Heart left ventricle (tissue), 16 donors: ENCODE measurements around the gene MED10. TPM values are rescaled to one million over a fixed set of nuclear protein-coding genes. Genes with fewer than 3 reads are reported as not detected.

Experiments
- ATAC-seq, 4 donors: fragments of 200-7000 bp; cut with Tn5 transposase; one replicate each; pipeline ENCODE4 v1.9.1; 2020 to 2022; ENCODE audit warnings: moderate library complexity in 4 of 4, mild to moderate bottlenecking in 3 of 4, moderate number of reproducible peaks in 1 of 4
- DNase-seq, 5 donors: peaks; one replicate each; pipeline ENCODE4 v3.0.0-alpha.2; 2020
- H3K27ac ChIP-seq, 12 donors: fragments of 200-600 bp; sonication (generic) in 4 of 12; one replicate each; pipeline versions ENCODE4 v1.5.0 to v1.8.0; 2016 to 2022; ENCODE audit warnings: mild to moderate bottlenecking in 2 of 12
- H3K27me3 ChIP-seq, 9 donors: fragments of 200-600 bp; sonication (generic) in 2 of 9; one replicate each; pipeline versions ENCODE4 v1.5.1 to v1.8.0; 2016 to 2022; ENCODE audit warnings: mild to moderate bottlenecking in 3 of 9
- H3K36me3 ChIP-seq, 9 donors: fragments of 200-600 bp; sonication (generic) in 2 of 9; one replicate each; pipeline versions ENCODE4 v1.5.0 to v1.8.0; 2018 to 2022; ENCODE audit warnings: mild to moderate bottlenecking in 2 of 9
- H3K4me1 ChIP-seq, 12 donors: fragments of 200-600 bp; sonication (generic) in 4 of 12; one replicate each; pipeline versions ENCODE4 v1.5.0 to v1.8.0; 2016 to 2022; ENCODE audit warnings: mild to moderate bottlenecking in 3 of 12
- H3K4me3 ChIP-seq, 12 donors: fragments of 200-600 bp; sonication (generic) in 4 of 12; one replicate each; pipeline versions ENCODE4 v1.5.0 to v1.8.0; 2017 to 2022; ENCODE audit warnings: mild to moderate bottlenecking in 9 of 12, moderate library complexity in 4 of 12
- H3K9me3 ChIP-seq, 12 donors: fragments of 200-600 bp; sonication (generic) in 4 of 12; one replicate each; pipeline versions ENCODE4 v1.5.0 to v1.8.0; 2016 to 2022; ENCODE audit warnings: mild to moderate bottlenecking in 1 of 12
- POLR2A ChIP-seq, 2 donors: fragments of 450-650 bp; IDR thresholded peaks; one replicate each; pipeline ENCODE4 v1.6.1; 2017; ENCODE audit warnings: antibody characterized with exemption in 2 of 2, mild to moderate bottlenecking in 2 of 2, moderate library complexity in 2 of 2
- WGBS, 4 donors: extraction: QIAGEN DNeasy Blood & Tissue Kit in 2 of 4; methylation state at CpG; one replicate each; pipeline versions ENCODE4 v1.1.5 to v1.1.7; 2013 to 2018; 5-methylcytosine and 5-hydroxymethylcytosine counted together
- intact Hi-C, 10 donors: fragments of 100-400 bp; cut with DNase I; formaldehyde crosslinking; loops; one replicate each; pipeline versions ENCODE4 v1.11.1 to v1.14.2; 2022
- polyA plus RNA-seq, 2 donors: library from polyadenylated mRNA; stranded (reverse); fragments of 200-250 nt; gene quantifications; one replicate each; pipeline ENCODE4 v1.2.3, GENCODE V29; 2013
- total RNA-seq, 9 donors: library from RNA; depleted of rRNA in 2 of 9; stranded (reverse); fragments of >200 nt in 2 of 9; fragmentation: NEBNext Ultra II Directional in 3 of 9; extraction: Animal tissue kit (Norgen Biotek cat#: 25700) in 3 of 9; gene quantifications; one replicate each; pipeline versions ENCODE4 v1.1.0 to v1.2.4, GENCODE V29; 2016 to 2023
- TF ChIP-seq, protein P1 (sequence below), 12 donors: fragments of 200-600 bp; sonication (generic) in 4 of 12; IDR thresholded peaks; one replicate each; pipeline versions ENCODE4 v1.5.0 to v1.8.0; 2018 to 2022; ENCODE audit warnings: antibody characterized with exemption in 12 of 12, mild to moderate bottlenecking in 5 of 12
- donor health status: ischemic (EF 13 %, LVEDD 7.1; RV severe dilation, severe dysfunction).
- donor health status: healthy with polysubstance abuse.
- donor health status: DM: no; HTN: yes; CAD: no.
- donor health status: DM: no; HTN: no; CAD: no.
- donor health status: ischemic (EF 25% LVEDD 6.9; RV normal size, moderate dysfunction).
- donor health status: ischemic (EF 25% LVEDD 5.7; RV mildly dilated, moderate dysfunction).
- donor health status: healthy.
- donor health status: DM: yes; HTN: yes; CAD: no.
- donor health status: ischemic (EF 35%, LVEDD 5.7; RV mildly dilated, moderate dysfunction).
- donor health status: nonischemic (EF 11% LVEDD 7.7; RV severe dilation, severe dysfunction).
- donor health status: DM: yes; HTN: yes; CAD: no.
- donor health status: PGD.
- donor health status: ischemic (EF 29% LVEDD 5.4; RV normal size, mild dysfunction).
- donor health status: nonischemic (EF 23%, LVEDD 6.1; RV moderate dilation, normal function).

Gene MED10
- total and polyA plus RNA-seq, 11 donors = 13.2 to 51.9 (median 23.9) TPM

DNA sequence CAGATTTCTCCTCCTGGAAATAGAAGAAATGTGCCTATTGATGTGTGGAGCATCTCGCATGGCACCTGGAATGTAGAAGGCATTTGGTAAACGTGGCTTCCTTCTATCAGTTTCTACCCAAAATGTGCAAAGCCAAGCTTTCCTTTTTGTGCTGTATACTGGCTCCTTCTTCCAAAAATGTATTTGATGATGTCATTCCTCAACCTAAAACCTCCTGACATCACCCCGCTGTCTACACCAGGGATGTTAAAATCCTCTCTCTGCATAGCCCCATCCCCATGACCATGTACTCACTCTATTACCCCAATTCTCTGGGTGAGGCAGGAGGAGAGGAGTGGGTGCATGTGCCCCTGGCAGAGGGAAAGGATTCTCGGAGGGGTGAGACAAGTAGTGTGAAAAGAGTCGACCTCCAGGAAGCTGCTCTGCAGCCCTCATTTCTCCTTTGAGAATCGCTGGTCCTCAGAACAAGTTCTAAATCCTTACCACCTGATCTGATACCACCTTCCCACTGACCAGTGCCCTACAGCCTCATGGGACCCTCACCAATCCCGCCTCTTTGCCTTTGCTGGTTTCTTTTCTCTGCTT lies 11.7 kb upstream of the MED10 start:
- Histone ChIP-seq H3K36me3 (no peaks in the 10 kb centered on the region), H3K9me3 (no peaks in the 10 kb centered on the region), H3K4me1 (no peaks in the 10 kb centered on the region), H3K27me3 (peaks cover 0 to 10% (median 0%) of the 10 kb centered on the region in 9 donors), H3K27ac (no peak overlapping the region), H3K4me3 (no peak overlapping the region)
- ATAC-seq (no peak), DNase-seq (no peak)
- 77 to 84% (median 83%) methylated on average over 7 of the region's 7 CpGs for WGBS, 4 donors
- intact Hi-C loops = no loop called here
- TF ChIP-seq POLR2A (IDR thresholded peaks at IDR 0.05) = no peak
- TF ChIP-seq, protein P1, sequence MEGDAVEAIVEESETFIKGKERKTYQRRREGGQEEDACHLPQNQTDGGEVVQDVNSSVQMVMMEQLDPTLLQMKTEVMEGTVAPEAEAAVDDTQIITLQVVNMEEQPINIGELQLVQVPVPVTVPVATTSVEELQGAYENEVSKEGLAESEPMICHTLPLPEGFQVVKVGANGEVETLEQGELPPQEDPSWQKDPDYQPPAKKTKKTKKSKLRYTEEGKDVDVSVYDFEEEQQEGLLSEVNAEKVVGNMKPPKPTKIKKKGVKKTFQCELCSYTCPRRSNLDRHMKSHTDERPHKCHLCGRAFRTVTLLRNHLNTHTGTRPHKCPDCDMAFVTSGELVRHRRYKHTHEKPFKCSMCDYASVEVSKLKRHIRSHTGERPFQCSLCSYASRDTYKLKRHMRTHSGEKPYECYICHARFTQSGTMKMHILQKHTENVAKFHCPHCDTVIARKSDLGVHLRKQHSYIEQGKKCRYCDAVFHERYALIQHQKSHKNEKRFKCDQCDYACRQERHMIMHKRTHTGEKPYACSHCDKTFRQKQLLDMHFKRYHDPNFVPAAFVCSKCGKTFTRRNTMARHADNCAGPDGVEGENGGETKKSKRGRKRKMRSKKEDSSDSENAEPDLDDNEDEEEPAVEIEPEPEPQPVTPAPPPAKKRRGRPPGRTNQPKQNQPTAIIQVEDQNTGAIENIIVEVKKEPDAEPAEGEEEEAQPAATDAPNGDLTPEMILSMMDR (IDR thresholded peaks at IDR 0.05) = no peak

DNA sequence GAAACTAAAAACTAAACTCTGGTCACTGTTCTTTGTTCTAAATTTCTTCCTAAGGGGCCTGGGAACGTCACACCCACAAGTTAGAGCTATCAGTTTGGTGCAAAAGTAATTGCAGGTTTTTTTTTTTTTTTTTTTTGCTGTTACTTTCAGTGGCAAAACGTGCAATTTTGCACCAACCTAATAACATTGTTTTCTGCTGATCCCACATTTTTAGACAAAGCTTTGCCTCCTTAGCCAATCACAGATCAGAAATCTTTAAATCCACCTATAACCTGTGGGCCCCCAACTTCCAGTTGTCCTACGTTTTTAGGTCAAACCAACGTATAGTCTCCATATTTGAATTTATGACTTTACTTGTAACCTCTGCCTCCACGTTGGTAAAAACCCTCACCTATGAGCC lies 11.1 kb upstream of the MED10 start:
- no peak overlapping the region for H3K4me3 ChIP-seq
- no peaks in the 10 kb centered on the region for H3K4me1 ChIP-seq
- intact Hi-C loops = no loop called here
- no peak overlapping the region for H3K27ac ChIP-seq
- DNase-seq (no peak), ATAC-seq (no peak)
- TF ChIP-seq, protein P1 (IDR thresholded peaks at IDR 0.05) = no peak
- no peak for TF ChIP-seq POLR2A (IDR thresholded peaks at IDR 0.05)
- H3K27me3 ChIP-seq = peaks cover 0 to 10% (median 0%) of the 10 kb centered on the region in 9 donors
- no peaks in the 10 kb centered on the region for H3K9me3 ChIP-seq
- no peaks in the 10 kb centered on the region for H3K36me3 ChIP-seq
- 69 to 79% (median 77%) methylated on average over 5 of the region's 5 CpGs for WGBS, 4 donors

DNA sequence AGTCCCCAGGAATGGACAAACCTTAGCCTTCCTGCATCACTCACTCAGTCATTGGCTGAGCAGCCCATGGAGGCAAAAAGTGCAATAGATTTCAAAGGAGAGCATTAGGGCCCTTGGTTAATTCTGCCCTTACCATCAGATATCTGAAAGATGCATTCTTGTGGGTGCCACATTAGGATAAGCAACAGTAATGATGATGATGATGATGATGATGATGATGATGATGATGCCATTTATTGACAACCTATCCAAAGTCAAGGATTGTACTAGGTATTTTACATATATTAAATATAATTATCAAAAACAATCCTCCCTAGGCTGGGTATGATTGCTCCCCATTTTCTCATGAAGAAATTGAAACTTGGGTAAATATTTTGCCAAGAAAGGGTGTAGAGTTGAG lies 9.6 kb upstream of the MED10 start:
- TF ChIP-seq, protein P1 (IDR thresholded peaks at IDR 0.05) = no peak
- no peak for TF ChIP-seq POLR2A (IDR thresholded peaks at IDR 0.05)
- no peak overlapping the region for H3K4me3 ChIP-seq
- ATAC-seq (no peak), DNase-seq (no peak)
- no peaks in the 10 kb centered on the region for H3K36me3 ChIP-seq
- no peaks in the 10 kb centered on the region for H3K9me3 ChIP-seq
- intact Hi-C loops = no loop called here
- peaks cover 0 to 5% (median 0%) of the 10 kb centered on the region in 9 donors for H3K27me3 ChIP-seq
- no peak overlapping the region for H3K27ac ChIP-seq
- no peaks in the 10 kb centered on the region for H3K4me1 ChIP-seq

DNA sequence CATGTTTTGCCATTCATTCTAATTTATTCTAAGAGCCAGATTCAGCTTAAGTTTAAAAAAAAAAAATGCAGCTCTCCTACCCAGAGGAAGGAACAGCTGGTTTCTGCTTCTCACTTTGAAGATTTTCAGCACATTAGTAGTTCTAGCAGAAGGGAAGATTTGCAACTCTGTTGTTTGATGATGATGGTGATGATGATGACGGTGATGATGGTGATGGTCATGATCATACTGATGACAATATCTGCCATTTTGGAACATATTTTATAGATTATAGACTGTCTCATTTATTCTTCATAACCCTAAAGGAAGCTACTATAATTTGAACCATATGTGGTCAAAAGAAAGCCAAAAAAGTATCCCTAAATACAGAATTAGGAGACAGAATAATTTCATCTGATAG lies 7.9 kb upstream of the MED10 start:
- Histone ChIP-seq H3K4me1 (no peaks in the 10 kb centered on the region), H3K4me3 (no peak overlapping the region), H3K36me3 (no peaks in the 10 kb centered on the region), H3K27ac (no peak overlapping the region), H3K27me3 (peaks cover 0 to 3% (median 0%) of the 10 kb centered on the region in 9 donors), H3K9me3 (no peaks in the 10 kb centered on the region)
- WGBS, 4 donors = 77 to 86% (median 83%) methylated on average over 1 of the region's 1 CpG
- ATAC-seq (no peak), DNase-seq (no peak)
- intact Hi-C loops = no loop called here
- TF ChIP-seq POLR2A (IDR thresholded peaks at IDR 0.05) = no peak
- TF ChIP-seq, protein P1 (IDR thresholded peaks at IDR 0.05) = no peak
